GM21367 (cell line): Measurements from ENCODE around the gene NLRP3.
"Not testable (repeated sequence)": the region's sequence is repeated elsewhere in the genome, so short reads cannot be mapped to it uniquely, and the experiment has no call there.

Source experiments
- ATAC-seq: cut with Tn5 transposase; IDR thresholded peaks from one replicate; pipeline ENCODE4 v1.9.1; 2021; ENCODE audit not compliant: unreplicated experiment

Gene NLRP3

DNA sequence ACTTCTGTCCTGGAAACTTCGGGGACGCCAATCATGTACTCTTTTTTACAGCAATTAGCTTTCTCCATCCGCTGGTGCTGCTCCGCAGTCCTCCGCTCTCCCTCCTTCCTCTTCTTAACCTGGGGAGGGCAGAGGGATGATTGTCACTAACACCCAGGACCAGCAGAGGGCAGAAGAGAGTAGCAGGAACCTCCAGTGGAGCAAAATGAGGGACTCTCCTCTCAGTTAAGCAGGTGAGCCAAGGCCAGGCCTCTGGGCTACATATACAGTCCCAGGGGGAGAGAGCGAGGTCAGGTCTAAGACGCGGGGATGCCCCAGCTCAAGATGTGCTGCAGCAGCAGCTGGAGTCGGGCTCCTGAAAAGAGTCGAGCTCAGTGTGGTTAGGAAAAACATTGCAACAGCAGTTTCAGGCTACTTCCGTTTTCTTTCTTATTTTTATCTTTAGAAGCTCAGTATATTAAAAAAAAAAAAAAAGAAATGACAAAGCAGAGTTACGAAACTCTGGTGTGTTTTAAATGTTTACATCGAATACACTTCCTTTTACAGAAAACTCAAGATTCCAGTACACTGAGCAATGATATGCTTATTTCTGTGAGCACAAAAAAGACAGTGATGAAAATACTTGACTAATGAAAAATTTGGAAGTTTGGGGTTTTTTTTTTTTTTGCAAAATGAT lies 25.7 kb upstream of the NLRP3 start:
- peak; percentile 99 for ATAC-seq

DNA sequence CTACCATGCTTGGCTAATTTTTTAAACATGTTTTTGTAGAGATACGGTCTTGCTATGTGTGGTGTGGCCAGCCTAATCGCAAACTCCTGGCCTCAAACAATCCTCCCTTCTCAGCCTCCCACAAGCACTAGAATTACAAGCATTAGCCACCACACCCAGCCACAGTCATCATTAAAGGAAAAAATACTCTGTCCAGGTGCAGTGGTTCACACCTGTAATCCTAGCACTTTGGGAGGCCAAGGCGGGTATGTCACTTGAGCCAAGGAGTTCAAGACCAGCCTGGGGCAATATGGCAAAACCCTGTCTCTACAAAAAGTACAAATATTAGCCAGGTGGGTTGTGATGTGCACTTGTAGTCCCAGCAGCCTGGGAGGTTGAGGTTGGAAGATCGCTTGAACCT lies 25.0 kb upstream of the NLRP3 start:
- ATAC-seq, result no peak

DNA sequence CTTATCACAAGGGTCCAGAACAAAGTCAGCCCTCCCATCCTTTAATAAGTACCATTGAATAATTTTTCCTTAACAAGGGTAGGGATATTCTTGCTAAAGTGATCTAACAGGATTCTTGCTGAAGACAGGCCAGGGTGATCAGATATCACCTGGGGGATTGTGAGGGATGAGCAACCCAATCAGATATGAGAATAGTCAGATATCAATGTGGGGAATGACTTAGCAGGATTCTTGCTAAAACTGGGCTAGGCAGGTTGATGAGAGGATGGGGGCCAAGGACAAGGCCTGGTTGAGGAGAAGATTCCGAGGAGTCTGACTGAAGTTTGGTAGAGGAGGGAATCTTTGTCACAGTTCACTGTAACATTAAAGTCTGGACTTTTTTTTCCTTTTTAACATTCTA lies 23.9 kb upstream of the NLRP3 start:
- no peak for ATAC-seq

DNA sequence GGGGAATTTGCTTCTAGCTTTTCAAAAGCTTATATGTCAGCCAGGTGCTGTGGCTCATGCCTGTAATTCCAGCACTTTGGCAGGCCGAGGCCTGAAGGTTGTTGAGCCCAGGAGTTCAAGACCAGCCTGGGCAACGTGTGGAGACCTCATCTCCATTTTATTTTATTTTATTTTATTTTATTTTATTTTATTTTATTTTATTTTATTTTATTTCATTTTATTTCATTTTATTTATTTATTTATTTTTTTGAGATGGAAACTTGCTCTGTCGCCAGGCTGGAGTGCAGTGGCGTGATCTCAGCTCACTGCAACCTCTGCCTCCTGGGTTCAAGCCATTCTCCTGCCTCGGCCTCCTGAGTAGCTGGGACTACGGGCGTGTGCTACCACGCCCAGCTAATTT lies 20.9 kb upstream of the NLRP3 start:
- not testable (repeated sequence) for ATAC-seq

DNA sequence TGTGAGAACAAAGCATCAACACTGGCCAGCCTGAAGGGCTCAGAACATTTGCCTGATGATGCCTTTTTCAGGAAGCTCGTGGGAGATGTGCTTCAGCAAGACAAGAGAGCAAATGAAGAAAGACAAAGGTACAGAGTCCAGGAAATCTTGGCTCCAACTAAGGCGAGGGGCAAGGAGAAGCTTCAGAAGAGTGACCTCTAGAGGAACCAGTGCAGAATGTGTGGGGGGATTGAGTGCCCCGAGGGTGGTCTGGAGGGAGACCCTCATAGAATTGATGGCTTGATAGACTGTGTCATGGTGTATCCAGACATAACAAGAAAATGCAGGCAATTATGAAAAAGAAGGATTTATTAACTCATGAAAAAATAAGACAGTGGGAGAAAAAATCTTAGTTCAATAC lies 15.3 kb upstream of the NLRP3 start:
- no peak for ATAC-seq

DNA sequence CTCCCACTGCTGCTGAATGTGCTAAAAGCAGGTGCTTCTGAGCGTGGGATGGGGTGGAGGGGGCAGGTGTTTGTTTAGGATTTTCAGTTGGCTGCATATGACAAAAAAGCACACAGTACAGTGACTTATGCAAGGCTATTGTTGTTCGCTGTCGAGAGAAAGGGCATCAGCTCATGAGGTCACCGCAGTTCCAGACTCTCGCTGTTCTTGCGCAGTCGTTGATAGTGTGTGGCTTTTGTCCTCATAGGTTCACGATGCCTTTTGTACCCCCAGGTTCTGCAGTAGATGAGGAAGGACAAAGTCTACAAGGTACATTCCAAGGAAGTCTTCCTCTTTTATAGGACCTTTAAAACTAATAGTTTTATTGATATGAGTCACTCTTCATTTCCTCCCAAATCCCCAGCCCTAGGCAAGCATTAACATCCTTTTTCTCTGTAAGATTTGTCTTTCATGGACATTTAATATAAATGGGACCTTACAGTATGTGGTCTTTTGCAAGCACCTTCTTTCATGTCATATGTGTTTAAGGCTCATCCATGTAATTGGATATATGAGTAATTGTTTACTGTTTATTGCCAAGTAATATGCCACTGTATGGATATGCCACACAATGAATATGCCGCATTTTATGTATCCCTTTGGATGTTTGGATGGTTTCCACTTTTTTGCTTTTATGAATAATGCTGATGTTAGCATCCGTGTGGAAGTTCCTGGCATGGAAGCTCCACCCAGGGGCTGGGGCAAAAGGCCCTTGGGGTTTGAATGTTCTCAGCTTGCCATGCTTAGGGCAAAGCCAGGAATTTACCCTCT lies 14.5 kb upstream of the NLRP3 start:
- no peak for ATAC-seq

DNA sequence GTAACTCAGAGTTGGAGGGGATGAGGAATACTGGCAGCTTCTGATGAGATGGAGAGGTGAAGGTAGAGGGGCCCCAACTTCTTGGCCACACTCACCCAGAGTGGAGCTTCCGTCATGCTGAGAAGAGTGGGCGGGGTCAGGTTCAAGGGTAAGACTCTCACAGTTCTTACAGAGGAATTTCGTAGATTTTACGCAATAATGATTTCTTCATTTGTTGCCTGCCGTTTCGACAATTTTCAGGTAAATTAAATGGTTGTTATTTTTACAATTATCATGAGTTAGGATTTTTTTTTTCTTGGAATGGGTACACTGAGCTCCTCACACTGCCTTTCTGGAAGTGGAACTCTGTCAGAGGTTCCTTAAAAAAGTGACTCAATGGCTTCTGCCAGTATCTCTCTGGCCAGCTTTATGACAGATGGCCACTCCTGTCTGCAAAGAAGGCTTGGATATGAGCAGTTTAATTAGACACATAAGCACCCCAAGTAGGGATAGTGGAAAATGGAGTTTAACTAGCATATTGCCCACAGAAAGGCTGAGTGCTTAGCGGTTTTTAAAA lies 13.8 kb upstream of the NLRP3 start:
- ATAC-seq, result no peak

DNA sequence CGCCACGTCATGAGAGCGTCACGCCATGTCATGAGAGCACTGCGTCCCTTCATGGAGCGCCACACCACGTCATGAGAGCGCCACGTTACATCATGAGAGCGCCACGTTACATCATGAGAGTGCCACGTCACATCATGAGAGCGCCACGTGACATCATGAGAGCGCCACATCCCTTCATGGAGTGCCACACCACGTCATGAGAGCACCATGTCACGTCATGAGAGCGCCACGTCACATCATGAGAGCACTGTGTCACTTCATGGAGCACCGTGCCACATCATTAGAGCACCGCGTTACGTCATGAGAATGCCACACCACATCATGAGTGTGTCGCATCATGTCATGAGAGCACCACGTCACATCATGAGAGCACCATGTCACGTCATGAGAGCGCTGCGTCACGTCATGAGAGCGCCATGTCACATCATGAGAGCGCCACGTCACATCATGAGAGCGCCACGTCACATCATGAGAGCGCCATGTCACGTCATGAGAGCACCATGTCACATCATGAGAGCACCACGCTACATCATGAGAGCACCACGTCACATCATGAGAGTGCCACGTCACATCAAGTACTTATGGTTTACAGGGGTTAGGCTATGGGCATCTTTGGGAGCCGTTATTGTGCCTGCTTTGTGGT lies 9.8 kb upstream of the NLRP3 start:
- ATAC-seq, result no peak

DNA sequence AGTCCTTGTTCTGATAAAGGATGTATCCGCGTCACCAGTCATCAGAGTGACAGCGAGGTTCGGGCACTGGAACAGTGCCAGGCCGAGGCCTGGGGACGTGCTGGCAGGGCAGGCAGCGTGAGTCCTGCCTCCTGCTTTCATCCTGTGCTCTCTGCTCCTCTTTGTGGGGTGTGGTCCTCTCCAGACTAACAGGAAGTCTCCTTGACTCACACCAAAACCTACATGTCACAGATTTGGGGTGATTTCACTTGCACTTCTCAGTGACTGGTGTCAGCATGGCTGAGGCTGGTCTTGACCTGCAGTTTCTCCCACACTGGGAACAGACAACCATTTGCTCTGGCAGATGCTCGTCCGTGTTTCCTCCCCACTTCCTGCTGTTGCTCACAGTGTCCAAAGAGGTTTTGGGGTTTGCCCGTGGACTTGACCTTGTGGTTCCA lies 8.8 kb upstream of the NLRP3 start:
- peak; percentile 80 for ATAC-seq

DNA sequence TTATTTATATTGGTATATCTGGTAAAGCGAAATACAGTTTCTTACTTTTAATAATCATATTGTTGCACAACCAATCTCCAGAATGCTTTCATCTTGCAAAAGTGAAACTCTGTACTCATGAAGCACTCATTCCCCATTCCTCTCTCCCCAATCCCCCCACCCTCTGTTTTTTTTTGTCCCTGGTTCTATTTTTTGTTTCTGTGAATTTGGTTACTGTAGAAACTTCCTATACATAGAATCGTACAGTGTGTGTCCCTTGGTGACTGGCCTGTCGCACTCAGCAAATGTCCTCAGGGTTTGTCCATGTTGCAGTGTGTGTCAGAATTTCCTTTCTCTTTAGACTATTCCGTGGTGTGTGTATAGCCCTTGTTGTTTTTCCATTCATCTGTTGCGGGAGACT lies 7.9 kb upstream of the NLRP3 start:
- ATAC-seq, result no peak

DNA sequence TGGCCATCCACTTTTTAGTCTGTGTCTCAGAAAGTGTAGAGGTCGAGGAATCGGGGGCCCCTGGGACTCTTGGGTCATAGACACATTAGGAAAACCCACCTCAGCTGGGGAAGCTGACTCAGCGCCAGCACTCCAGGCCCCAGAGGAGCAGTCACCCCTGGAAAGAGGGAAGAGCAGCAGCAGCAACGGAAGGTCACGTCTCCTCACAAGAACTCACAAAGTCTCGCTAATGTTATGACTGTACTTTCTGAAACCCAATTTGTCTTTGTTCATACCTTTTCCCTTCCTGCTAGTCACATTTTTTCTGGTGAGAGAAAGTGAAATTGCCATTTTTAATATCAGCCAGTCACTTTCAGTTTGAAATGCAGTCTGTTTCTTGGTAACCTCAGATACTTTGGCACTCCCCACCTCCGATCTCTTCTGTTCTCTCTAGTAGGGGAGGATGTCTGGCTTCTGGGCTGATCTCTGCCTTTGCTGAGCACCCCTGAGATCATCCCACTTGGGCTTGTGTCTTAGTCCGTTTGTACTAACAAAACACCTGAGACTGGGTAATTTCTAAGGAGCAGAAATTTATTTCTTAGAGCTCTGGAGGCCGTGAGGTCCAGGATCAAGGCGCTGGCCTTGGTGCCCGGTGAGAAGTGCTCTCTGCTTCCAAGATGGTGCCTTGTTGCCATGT lies 6.0 kb upstream of the NLRP3 start:
- ATAC-seq, result peak; percentile 75

DNA sequence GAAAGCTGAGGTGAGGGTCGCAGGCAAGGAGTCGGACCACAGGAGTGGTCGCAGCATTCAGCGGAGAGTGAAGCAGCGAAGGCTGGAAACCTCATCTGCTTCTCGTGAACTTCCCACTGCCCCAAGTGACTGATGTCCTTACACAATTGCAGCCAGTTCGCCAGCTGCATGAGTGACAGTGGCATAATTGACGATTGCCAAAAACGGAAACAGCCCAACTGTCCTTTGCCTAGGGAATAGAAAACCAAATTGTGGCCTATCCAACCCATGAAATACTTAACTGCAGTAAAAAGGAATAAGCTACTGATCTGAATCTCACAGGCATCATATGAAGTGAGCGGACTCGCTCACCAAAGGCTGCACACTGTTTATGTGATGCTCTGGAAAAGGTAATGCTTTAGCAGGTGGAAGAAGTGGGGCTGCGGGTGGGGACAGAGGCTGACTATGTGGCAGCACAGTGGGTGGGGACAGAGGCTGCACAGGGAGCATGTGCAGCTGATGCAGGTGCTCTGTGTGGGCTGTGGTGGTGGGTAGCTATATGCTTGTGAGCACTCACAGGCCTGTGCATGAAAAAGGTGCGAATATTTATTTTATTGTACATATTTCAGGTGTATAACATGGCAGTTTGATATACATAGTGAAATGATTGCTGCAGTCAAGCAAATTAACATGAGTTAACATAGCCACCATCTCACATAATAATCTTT lies 4.2 kb upstream of the NLRP3 start:
- no peak for ATAC-seq

DNA sequence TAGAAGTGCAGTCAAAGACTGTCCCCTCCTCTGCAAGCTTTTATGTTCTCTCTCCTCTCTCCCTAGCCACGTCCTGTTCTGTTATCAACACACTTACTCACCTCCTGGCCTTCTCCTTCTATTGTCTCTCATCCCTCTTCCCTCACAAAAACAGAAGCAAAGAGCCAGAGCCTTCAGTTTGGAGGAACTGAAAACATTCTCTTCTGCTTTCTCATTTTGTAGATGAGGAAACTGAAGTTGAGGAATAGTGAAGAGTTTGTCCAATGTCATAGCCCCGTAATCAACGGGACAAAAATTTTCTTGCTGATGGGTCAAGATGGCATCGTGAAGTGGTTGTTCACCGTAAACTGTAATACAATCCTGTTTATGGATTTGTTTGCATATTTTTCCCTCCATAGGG lies 1.9 kb downstream of the NLRP3 start:
- ATAC-seq, result no peak

DNA sequence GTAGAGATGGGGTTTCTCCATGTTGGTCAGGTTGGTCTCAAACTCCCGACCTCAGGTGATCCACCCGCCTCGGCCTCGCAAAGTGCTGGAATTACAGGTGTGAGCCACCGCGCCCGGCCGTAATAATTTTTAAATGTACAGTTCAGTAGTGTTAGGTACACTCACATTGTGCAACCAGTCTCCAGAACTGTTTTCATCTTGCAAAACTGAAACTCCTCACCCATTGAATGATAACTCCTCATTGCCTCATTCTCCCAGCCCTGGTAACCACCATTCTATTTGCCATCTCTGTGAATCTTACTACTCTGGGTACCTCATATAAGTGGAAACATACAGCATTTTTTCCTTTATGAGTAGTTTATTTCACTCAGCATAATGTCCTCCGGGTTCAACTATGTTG lies 3.4 kb downstream of the NLRP3 start:
- no peak for ATAC-seq

DNA sequence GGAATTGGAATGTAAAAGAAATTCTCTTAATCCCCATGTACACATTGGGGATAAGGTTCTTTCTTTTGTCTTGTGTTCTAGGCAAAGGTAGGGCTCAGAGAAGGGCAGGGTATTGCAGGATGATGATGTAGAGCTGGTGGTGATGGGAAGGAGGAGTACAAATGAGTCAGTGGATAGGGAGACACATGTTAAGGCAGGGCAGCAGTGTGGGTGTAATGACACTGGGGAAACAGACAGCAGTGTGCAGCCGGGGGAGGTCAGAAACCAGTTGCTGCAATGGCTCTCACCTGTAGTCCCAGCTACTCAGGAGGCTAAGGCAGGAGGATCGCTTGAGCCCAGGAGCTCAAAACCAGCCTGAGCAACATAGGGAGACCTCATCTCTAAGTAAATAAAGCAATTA lies 5.1 kb downstream of the NLRP3 start:
- ATAC-seq, result no peak

DNA sequence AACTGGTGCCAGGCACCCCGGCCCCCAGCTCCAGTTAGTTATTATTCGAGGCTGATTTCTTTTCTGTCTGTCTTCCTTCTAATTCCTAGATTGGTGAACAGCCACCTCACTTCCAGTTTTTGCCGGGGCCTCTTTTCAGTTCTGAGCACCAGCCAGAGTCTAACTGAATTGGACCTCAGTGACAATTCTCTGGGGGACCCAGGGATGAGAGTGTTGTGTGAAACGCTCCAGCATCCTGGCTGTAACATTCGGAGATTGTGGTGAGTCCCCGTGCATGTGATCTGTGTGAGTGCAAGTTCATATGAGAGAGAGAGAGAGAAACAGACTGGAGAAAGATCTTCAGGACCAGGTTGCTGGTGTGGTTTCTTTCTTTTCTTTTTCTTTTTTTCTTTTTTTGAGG lies 13.5 kb downstream of the NLRP3 start:
- ATAC-seq, result no peak

DNA sequence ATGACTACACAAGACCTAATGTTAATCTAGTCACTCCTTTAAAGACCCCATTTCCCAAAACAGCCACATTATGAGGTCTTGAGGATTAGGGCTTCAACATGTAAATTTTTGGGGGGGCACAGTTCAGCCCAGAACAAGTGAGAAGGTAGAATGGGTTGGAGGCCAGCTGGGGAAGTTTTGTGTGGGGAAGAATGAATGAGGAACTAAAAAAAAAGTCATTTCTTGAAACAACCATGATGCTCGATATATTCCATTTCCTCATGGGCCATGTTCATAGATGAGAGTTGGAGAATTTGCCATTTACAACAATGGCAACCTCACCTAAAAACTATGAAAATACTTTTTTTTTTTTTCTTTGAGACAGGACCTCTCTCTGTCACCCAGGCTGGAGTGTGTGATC lies 14.5 kb downstream of the NLRP3 start:
- no peak for ATAC-seq

DNA sequence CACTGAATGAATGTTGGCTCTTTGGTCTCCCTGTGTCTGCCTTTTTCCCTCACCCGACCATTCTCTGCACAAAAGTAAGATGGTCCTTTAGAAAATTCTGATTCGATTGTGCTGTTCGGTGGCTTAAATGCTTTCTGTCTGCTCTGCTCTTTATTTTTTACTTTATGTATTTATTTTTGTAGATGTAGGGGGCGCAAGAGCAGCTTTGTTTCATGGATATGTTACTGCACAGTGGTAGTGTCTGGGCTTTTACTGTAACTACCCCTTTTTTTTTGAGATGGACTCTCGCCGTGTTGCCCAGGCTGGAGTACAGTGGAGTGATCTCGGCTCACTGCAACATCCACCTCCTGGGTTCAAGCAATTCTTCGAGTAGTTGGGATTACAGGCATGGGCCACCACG lies 15.7 kb downstream of the NLRP3 start:
- ATAC-seq, result no peak

DNA sequence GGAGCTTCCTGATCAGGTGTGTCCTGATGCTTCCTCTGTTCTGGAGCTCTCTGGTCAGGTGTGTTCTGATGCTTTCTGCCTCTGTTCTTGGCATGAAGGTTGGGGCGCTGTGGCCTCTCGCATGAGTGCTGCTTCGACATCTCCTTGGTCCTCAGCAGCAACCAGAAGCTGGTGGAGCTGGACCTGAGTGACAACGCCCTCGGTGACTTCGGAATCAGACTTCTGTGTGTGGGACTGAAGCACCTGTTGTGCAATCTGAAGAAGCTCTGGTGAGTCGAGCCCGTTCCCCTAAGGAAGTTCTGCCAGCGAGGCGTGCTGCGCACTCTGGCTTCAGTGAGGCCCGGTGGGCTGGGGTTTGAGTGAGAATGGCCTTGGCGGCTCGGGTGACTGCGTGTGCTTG lies 18.0 kb downstream of the NLRP3 start:
- ATAC-seq, result no peak

DNA sequence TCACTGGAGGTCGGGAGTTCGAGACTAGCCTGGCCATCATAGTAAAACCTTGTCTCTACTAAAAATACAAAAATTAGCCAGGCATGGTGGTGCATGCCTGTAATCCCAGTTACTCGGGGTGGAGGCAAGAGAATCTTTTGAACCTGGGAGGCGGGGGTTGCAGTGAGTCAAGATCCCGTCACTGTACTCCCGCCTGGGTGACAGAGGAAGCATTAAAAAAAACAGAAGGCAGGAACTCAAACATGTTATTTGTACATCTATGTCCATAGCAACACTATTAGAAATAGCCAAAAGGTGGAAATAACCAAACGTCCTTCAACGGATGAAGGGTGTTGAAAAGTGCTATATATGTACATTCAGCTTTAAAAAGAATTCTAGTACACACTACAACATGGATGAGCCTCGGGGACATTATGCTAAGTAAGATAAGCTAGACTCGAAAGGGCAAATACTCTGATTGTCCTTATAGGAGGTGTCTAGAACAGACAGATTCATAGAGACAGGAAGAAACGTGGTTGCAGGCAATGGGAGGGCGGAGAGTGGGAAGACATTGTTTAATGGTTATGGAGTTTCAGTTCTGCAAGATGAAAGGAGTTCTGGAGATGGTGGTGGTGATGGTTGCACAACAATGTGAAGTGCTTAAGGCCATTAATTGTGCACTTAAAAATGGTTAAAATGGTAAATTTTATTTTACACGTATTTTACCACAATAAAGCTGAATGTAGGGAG lies 19.2 kb downstream of the NLRP3 start:
- ATAC-seq, result no peak
